Measurements from ENCODE around the gene CHID1. TPM values are rescaled to one million over a fixed set of nuclear protein-coding genes. Genes with fewer than 3 reads are reported as not detected.

Gene CHID1
- polyA plus RNA-seq, 4 donors, result 102 to 128 (median 115) TPM

- no peak for DNase-seq (ENCODE audit: low read depth in 4 of 4, low spot score in 3 of 4)
Observed at GRCh38 chr11:889687-890475, 20.7 kb downstream of the CHID1 start.

DNA sequence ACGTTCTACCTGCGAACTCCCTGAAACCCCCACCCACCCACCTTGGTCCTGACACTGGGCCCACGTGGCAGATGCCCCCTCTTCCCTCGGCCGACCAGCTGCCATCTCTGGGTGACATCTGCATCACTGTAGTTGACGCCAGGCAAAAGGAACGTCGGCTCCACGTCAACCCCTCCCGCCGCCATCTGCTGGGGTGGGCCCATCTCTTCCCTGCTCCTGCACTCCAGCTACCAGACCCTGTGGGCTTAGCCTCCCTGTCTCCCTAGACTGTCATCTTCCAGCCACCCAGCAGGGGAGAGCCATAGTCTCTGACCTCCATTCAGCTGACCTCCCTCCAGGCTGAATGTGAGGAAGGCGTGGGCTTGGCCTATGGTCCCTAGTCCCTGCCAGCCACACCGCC is 21.4 kb downstream of the CHID1 start:
- DNase-seq (ENCODE audit: low read depth in 4 of 4, low spot score in 3 of 4), result no peak

GRCh38 chr11:888310-889212 is 22.0 kb downstream of the CHID1 start:
- DNase-seq (ENCODE audit: low read depth in 4 of 4, low spot score in 3 of 4), result no peak

DNA sequence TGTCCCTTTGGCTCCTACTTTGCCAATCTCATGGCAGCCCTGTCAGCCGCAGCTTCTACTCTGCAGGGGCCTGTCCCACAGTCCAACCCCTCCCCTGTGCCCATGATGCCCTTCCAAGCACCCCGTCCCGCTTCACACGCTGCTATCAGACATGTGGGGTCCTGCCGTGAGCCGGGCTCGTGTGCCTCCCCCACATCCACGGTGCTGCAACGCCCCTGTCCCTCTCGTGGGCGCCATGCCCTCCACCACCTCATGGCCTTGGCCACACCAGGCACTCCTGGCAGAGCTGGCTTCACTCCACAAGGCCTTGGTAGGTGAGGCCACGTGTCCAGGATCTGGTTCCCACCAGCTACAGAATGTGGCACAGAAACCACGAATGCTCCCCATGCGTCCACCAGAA is 23.0 kb downstream of the CHID1 start:
- DNase-seq (ENCODE audit: low read depth in 4 of 4, low spot score in 3 of 4), result no peak

- DNase-seq (ENCODE audit: low read depth in 4 of 4, low spot score in 3 of 4), result no peak
Observed at GRCh38 chr11:886568-886967, 24.0 kb downstream of the CHID1 start.

DNA sequence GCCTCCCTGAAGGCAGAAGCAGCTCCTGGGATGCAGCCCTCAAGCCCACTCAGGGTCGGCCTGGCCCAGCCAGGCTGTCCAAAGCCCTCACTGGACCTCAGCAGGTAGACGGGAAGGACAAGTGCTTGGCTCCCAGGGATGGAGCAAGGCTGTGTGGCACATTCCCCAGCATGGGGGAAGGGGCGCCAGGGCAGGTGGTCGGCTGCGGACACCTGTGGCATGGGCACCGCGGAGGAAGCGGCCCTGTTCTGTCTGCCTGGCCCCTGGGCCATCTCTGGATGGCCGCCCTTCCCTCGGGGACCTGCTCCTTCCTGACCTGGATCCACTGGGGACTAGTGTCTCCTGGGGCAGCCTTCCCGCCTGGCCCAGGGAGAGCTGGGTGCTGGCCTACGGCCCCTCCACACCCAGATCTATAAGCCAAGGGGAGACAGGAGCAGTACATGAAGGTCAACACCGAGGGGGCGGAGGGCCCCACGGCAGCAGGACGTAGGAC is 26.0 kb downstream of the CHID1 start:
- no peak for DNase-seq (ENCODE audit: low read depth in 4 of 4, low spot score in 3 of 4)

DNA sequence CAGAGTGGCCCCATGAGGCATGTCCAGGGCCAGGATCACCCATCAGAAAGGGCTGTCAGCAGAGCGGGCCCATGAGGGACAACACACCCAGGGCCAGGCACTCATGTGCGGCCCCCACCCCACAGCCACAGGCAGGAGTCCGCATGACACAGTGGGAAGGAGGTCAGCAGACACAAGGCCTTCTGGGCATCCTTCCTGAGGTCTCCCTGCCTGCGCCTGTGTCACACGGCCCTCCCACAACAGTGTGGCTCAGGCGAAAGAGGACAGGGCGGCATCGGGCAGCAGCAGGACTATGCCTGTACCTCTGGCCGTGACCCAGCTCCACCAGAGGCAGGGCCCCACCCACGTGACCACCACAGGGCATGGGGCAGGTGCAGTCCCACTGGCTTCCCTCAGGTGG is 27.1 kb downstream of the CHID1 start:
- DNase-seq (ENCODE audit: low read depth in 4 of 4, low spot score in 3 of 4), result no peak

- DNase-seq (ENCODE audit: low read depth in 4 of 4, low spot score in 3 of 4), result no peak
Observed at GRCh38 chr11:882596-882995, 28.0 kb downstream of the CHID1 start.

DNA sequence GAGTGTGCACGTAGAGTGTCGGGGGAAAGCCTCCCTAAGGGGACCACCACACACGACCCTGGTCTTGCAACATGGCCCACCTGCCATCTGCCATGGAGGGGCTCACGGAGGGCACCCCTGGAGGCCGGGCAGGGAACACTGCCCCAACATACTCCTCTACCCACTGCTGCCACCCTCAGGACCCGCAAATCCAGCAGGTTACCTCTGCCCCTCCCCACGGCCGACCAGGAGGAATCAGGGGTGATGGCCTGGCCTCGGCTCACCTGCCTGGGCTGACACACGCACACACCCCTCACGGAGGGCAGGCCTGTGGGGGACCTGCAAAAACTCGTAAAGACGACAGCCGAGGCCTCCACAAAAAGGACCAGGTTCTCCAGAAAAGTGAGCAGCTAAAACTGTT is 30.2 kb downstream of the CHID1 start:
- no peak for DNase-seq (ENCODE audit: low read depth in 4 of 4, low spot score in 3 of 4)

DNA sequence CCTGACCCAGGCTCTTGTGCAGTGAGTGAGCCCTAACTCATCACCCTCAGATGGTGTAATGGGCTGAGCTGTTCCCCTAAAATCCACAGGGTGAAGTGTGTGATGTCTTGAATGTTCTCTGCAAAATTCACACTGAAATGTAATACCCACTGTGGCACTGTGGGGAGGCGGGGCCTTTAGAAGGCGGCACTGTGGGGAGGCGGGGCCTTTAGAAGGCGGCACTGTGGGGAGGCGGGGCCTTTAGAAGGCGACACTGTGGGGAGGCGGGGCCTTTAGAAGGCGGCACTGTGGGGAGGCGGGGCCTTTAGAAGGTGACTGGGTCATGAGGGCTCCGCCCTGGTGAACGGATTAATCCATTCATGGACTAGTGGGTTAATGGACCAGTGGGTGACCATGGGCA is 33.0 kb downstream of the CHID1 start:
- no peak for DNase-seq (ENCODE audit: low read depth in 4 of 4, low spot score in 3 of 4)

DNA sequence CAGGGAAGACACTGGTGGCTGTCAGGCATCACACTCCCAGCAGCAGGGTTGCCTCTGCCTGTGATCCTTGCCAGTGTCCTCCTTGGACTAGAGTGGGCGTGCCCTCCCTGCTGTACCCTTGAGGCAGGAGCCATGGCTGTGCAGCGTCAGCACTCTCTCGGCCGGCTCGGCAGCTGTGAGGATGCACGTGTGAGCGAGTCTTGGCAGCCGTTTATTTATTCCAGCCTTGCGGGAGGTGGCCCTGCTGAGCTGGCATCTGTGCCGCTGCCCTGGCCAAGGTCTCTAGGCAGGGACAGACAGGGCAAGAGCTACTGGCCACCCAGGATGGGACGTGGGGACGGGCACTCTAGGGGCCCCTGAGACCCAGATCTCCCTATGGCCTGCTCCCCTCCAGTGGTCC is 34.1 kb downstream of the CHID1 start:
- no peak for DNase-seq (ENCODE audit: low read depth in 4 of 4, low spot score in 3 of 4)

GRCh38 chr11:875769-876301 is 34.8 kb downstream of the CHID1 start:
- no peak for DNase-seq (ENCODE audit: low read depth in 4 of 4, low spot score in 3 of 4)

DNA sequence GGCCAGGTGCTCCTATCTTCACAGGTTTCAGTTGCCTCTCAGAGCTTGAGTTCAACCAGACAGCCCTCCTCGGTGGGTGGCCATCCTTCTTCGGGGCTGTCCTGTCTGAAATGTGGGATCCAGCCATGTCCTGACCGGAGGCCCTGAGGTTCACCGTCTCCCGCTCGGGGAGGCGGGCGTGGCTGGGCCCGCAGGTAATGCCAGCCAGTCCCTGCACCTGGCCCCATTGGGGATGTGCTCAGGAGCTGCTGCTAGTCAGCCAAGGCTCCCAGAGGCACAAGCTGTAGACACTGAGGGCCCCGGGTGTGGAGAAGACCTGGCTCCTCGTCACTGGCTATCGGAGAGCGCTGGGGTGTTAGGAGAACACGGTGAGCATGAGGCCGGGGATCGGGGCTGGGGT is 35.4 kb downstream of the CHID1 start:
- DNase-seq (ENCODE audit: low read depth in 4 of 4, low spot score in 3 of 4), result no peak

DNA sequence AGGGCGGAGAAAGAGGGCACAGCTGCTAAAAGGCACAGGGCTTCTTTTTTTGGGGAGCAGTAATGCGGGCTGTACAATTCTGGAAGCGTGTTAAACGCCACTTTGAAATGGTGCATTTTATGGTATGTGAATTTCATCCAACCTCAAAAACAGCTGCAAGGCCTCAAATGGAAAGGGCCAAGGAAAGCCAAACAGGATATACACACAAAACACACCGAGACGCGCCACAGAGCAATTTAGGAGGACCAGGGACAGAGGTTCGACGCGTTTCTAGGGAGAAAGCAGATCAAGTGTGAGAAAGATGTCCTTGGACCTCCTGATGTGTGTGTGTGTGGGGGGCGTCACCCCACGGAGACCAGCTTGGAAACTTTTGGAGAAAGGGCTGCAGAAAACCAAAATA is 36.9 kb downstream of the CHID1 start:
- no peak for DNase-seq (ENCODE audit: low read depth in 4 of 4, low spot score in 3 of 4)

DNA sequence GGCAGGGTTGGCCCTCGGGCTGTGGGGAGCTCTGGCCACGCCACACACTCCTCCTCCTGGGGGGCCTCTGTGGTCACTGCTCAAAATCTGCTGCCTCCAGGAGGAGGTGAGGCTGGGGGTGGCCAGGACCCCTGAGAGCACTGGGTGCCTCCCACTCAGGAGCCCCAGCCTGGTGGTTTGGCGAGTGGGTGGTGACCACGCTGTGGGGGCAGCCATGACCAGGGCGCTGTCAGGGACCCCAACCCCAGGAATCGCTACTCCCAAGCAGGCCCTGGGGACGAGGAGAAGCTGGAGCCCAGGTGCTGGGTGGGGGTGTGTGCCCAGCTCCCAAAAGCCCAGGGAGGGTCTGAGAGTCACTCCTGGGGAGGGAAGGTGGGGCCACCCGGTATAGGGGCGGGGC is 37.8 kb downstream of the CHID1 start:
- DNase-seq (ENCODE audit: low read depth in 4 of 4, low spot score in 3 of 4), result no peak

DNA sequence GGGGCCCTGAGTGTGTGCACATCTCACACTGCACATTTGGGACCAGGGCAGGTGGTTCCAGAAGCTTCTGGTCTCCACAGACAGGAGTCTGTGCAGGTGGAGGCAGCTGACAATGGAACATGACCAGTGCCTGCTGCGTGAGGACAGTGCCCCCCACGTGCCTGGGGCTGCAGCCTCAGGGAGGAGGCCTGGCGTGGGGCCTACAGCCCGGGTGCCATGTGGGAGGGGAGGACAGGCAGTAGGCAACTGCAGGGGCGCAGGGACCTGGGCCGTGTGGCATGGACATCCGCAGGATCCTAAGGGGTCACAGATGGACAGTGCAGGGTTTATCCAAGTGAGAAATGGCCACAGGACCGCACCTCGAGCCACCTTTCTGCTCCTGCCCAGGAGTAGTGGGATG is 39.1 kb downstream of the CHID1 start:
- no peak for DNase-seq (ENCODE audit: low read depth in 4 of 4, low spot score in 3 of 4)

GRCh38 chr11:870418-870817 is 40.2 kb downstream of the CHID1 start:
- no peak for DNase-seq (ENCODE audit: low read depth in 4 of 4, low spot score in 3 of 4)

- DNase-seq (ENCODE audit: low read depth in 4 of 4, low spot score in 3 of 4), result no peak
Observed at GRCh38 chr11:870127-870413, 40.5 kb downstream of the CHID1 start.

DNA sequence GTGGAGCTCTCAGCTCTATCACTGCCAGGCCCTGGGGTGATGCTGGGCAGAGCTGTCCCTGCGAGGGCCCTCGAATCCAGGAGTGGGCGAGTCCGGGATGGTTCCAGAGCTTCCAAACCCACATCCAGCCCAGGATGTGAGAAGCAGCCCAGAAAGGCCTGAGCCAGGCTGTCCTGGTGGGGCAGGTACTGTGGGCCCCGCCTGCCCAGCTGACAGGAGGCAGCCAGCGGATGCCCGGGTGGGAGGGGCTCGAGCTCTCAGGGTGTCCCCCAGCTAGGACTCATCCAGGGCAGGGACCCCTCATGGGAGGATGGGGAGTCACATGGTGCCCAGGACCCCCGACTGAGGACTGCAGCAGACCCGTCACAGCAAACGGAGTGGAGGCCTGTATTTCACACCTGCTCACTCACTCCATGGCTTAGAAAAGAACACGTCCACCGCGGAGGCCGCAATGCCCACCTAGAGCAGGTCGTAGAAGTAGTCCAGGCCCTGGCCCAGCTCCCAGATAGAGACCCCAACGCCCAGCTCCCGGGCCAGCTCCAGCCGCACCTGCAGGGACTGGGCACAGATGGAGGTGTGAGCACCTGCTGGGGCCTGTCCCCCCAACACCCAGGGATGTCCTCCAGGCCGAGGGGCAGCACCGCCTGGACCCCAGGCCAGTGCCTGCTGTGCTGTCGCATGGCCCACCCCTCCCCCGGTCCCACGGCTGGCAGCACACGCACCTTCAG is 41.0 kb downstream of the CHID1 start:
- DNase-seq (ENCODE audit: low read depth in 4 of 4, low spot score in 3 of 4), result no peak

- no peak for DNase-seq (ENCODE audit: low read depth in 4 of 4, low spot score in 3 of 4)
Observed at GRCh38 chr11:868802-869201, 41.8 kb downstream of the CHID1 start.

DNA sequence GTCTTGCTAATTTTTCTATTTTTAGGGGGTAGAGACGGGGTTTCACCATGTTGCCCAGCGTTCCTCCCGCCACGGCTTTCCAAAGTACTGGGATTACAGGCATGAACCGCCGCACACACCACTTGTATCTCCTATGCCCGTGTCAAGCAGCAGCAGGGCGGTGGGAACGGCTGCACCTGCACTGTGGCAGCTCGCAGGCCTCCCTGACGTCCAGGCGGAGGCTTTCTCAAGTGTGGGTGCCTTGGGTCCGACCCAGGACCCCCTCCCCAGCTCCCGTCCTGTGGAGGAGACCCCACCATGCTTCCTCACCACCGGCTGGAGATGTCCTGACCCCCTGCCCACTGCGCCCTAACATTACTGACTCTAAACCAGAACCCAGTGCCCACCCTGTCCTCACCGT is 42.2 kb downstream of the CHID1 start:
- no peak for DNase-seq (ENCODE audit: low read depth in 4 of 4, low spot score in 3 of 4)

Data from right renal pelvis (tissue), 4 donors.